Testis (tissue), 2 donors: Measurements from ENCODE around the gene ARL6IP5.

Source experiments
- CTCF ChIP-seq, 3 experiments: fragments of 450-650 bp in 2 of 3; fragments of 200-600 bp in 1 of 3; sonication (generic) in 1 of 3; IDR thresholded peaks; one replicate each; pipeline ENCODE4 v1.5.1; 2016 to 2019; ENCODE audit warnings: antibody characterized with exemption in 3 of 3, mild to moderate bottlenecking in 2 of 3, moderate library complexity in 1 of 3
- POLR2A ChIP-seq: fragments of 450-650 bp; IDR thresholded peaks from one replicate; pipeline ENCODE4 v1.6.1; 2017; ENCODE audit warnings: antibody characterized with exemption, mild to moderate bottlenecking, moderate library complexity

- TF ChIP-seq CTCF (IDR thresholded peaks at IDR 0.05) (no peak), POLR2A (no peak)
Observed at GRCh38 chr3:69113536-69113935, 28.8 kb downstream of the ARL6IP5 start.
